SH-SY5Y (cell line): Measurements from ENCODE around the gene ZNF35.

Experiments used
- GATA2 ChIP-seq: IDR thresholded peaks from 2 replicates; pipeline ENCODE4 v1.6.1; 2011; ENCODE audit warnings: mild to moderate bottlenecking, low read depth, low read length
- GATA3 ChIP-seq: IDR thresholded peaks from 2 replicates; pipeline ENCODE4 v1.6.1; 2011; ENCODE audit warnings: low read depth, mild to moderate bottlenecking, low read length, moderate library complexity

- TF ChIP-seq GATA2 (no peak), GATA3 (no peak)
Observed at GRCh38 chr3:44659434-44659833, 10.9 kb downstream of the ZNF35 start.
